Keratinocyte (primary cell): ENCODE results near the gene NAXD.

Source experiments
- CTCF ChIP-seq, 3 experiments: IDR thresholded peaks in 1 of 3; conservative IDR thresholded peaks in 1 of 3; optimal IDR thresholded peaks in 1 of 3; 2 replicates in 2 of 3; 3 replicates in 1 of 3; pipeline versions ENCODE3 to v1.5.1; 2011; ENCODE audit warnings: low read length in 3 of 3, mild to moderate bottlenecking in 3 of 3, moderate library complexity in 2 of 3, control low read depth in 1 of 3, inconsistent platforms in 1 of 3; ENCODE audit not compliant: insufficient read depth in 2 of 3; ENCODE audit errors: extremely low read depth in 1 of 3
- EZH2 ChIP-seq: IDR thresholded peaks from one replicate; pipeline ENCODE4 v1.6.1; 2012; ENCODE audit warnings: inconsistent platforms, mild to moderate bottlenecking, low read length, moderate library complexity

- no peak for TF ChIP-seq CTCF (optimal IDR thresholded peaks at IDR 0.05 in 1 of 3, IDR thresholded peaks at IDR 0.05 in 1 of 3, conservative IDR thresholded peaks at IDR 0.05 in 1 of 3; ENCODE audit: extremely low read depth in 1 of 3, insufficient read depth in 2 of 3, low read length in 3 of 3)
- TF ChIP-seq EZH2 = no peak
These were observed 25.5 kb upstream of the NAXD start for GRCh38 chr13:110589793-110590390.
